Measurements from ENCODE around the gene CFAP77. TPM values are rescaled to one million over a fixed set of nuclear protein-coding genes. Genes with fewer than 3 reads are reported as not detected.

Gene CFAP77
- total RNA-seq, 2 donors from 2014 or later, result not detected

- intact Hi-C loops (cut with DNase I, micrococcal nuclease), result no loop called here
- ATAC-seq, result no peak
- DNase-seq, result no peak
These were observed 172.3 kb downstream of the CFAP77 start, which contains the start of gene BARHL1 for GRCh38 chr9:132582276-132582785. Gene BARHL1, plus strand, starts transcription at chr9:132582606. Its CDS starts 192 bp downstream, at chr9:132582798.

- intact Hi-C loops (cut with DNase I, micrococcal nuclease), result no loop called here
- no peak for DNase-seq
- ATAC-seq, result no peak
These were observed 173.0 kb downstream of the CFAP77 start for GRCh38 chr9:132582786-132583583.

- ATAC-seq, result no peak
- intact Hi-C loops (cut with DNase I, micrococcal nuclease), result no loop called here
- no peak for DNase-seq
These were observed 173.7 kb downstream of the CFAP77 start for GRCh38 chr9:132583584-132584304.

- no peak for DNase-seq
These were observed 174.9 kb downstream of the CFAP77 start for GRCh38 chr9:132584601-132585560.

GRCh38 chr9:132585954-132586829 is 176.2 kb downstream of the CFAP77 start:
- intact Hi-C loops (cut with DNase I, micrococcal nuclease), result no loop called here
- ATAC-seq (no peak), DNase-seq (no peak)

More at GRCh38 chr9:132584601-132585560, 174.9 kb downstream of the CFAP77 start:
- intact Hi-C loops (cut with DNase I, micrococcal nuclease), result no loop called here
- no peak for ATAC-seq

GRCh38 chr9:132586830-132587591 is 177.0 kb downstream of the CFAP77 start:
- intact Hi-C loops (cut with DNase I, micrococcal nuclease), result no loop called here
- no peak for DNase-seq
- no peak for ATAC-seq

GRCh38 chr9:132587592-132587955 is 177.6 kb downstream of the CFAP77 start:
- ATAC-seq (no peak), DNase-seq (no peak)
- intact Hi-C loops (cut with DNase I, micrococcal nuclease), result no loop called here

GRCh38 chr9:132588098-132588497 is 178.1 kb downstream of the CFAP77 start:
- DNase-seq, result no peak
- intact Hi-C loops (cut with DNase I, micrococcal nuclease), result no loop called here
- no peak for ATAC-seq

- intact Hi-C loops (cut with DNase I, micrococcal nuclease), result no loop called here
- no peak for ATAC-seq
- no peak for DNase-seq
These were observed 178.6 kb downstream of the CFAP77 start for GRCh38 chr9:132588501-132589147.

- intact Hi-C loops (cut with DNase I, micrococcal nuclease), result no loop called here
- ATAC-seq (peak; percentile 8), DNase-seq (no peak)
These were observed 179.4 kb downstream of the CFAP77 start for GRCh38 chr9:132589148-132590036.

GRCh38 chr9:132590037-132590317 is 180.0 kb downstream of the CFAP77 start:
- intact Hi-C loops (cut with DNase I, micrococcal nuclease), result no loop called here
- no peak for ATAC-seq
- DNase-seq, result no peak

- intact Hi-C loops (cut with DNase I, micrococcal nuclease), result no loop called here
- DNase-seq, result no peak
- ATAC-seq, result peak; percentile 22
These were observed 180.5 kb downstream of the CFAP77 start for GRCh38 chr9:132590318-132591182.

- DNase-seq, result no peak
- intact Hi-C loops (cut with DNase I, micrococcal nuclease), result no loop called here
- no peak for ATAC-seq
These were observed 181.2 kb downstream of the CFAP77 start for GRCh38 chr9:132591244-132591643.

GRCh38 chr9:132591751-132592314 is 181.8 kb downstream of the CFAP77 start:
- ATAC-seq (no peak), DNase-seq (no peak)
- intact Hi-C loops (cut with DNase I, micrococcal nuclease), result no loop called here

GRCh38 chr9:132592451-132592850 is 182.4 kb downstream of the CFAP77 start:
- DNase-seq (no peak), ATAC-seq (no peak)
- intact Hi-C loops (cut with DNase I, micrococcal nuclease), result no loop called here

All from left colon (tissue), 2 donors.